Liver (tissue), 9 donors: ENCODE data around the gene ZNF354C. TPM values are rescaled to one million over a fixed set of nuclear protein-coding genes. Genes with fewer than 3 reads are reported as not detected.

ENCODE experiments used
- DNase-seq: peaks from one replicate; pipeline ENCODE4 v3.0.0-alpha.2; 2017; ENCODE audit warnings: low spot score
- H3K27ac ChIP-seq, 2 donors: one replicate each; pipeline ENCODE4 v1.7.0; 2013; ENCODE audit warnings: inconsistent platforms in 2 of 2, low read length in 2 of 2, control low read depth in 1 of 2, low read depth in 1 of 2, mild to moderate bottlenecking in 1 of 2
- H3K27me3 ChIP-seq, 4 donors: one replicate each; pipeline versions ENCODE4 v1.6.1 to v1.7.0; 2013; ENCODE audit warnings: low read length in 3 of 4, inconsistent platforms in 1 of 4, mild to moderate bottlenecking in 1 of 4, moderate library complexity in 1 of 4; ENCODE audit not compliant: control insufficient read depth in 4 of 4, insufficient read depth in 4 of 4
- H3K36me3 ChIP-seq, 4 donors: one replicate each; pipeline versions ENCODE4 v1.6.1 to v1.7.0; 2013; ENCODE audit warnings: low read length in 3 of 4, mild to moderate bottlenecking in 3 of 4, low read depth in 1 of 4, moderate library complexity in 1 of 4; ENCODE audit not compliant: control insufficient read depth in 4 of 4, insufficient read depth in 3 of 4
- H3K4me1 ChIP-seq, 4 donors: one replicate each; pipeline versions ENCODE4 v1.6.1 to v1.7.0; 2013; ENCODE audit warnings: low read length in 3 of 4, mild to moderate bottlenecking in 3 of 4, moderate library complexity in 1 of 4; ENCODE audit not compliant: control insufficient read depth in 4 of 4, insufficient read depth in 4 of 4
- H3K4me3 ChIP-seq, 3 donors: one replicate each; pipeline versions ENCODE4 v1.6.1 to v1.7.0; 2013; ENCODE audit warnings: low read length in 3 of 3, control low read depth in 1 of 3, low read depth in 1 of 3, mild to moderate bottlenecking in 1 of 3
- H3K9ac ChIP-seq, 2 donors: one replicate each; pipeline ENCODE4 v1.7.0; 2013; ENCODE audit warnings: low read length in 2 of 2, mild to moderate bottlenecking in 2 of 2, moderate library complexity in 2 of 2, control low read depth in 1 of 2, low read depth in 1 of 2
- H3K9me3 ChIP-seq, 4 donors: one replicate each; pipeline versions ENCODE4 v1.6.1 to v1.7.0; 2013; ENCODE audit warnings: low read length in 3 of 4; ENCODE audit not compliant: control insufficient read depth in 4 of 4
- ATF3 ChIP-seq: IDR thresholded peaks from 2 replicates; pipeline ENCODE4 v1.6.1; 2016; ENCODE audit warnings: antibody characterized with exemption
- CTCF ChIP-seq: fragments of 150-350 bp; IDR thresholded peaks from 2 replicates; pipeline ENCODE4 v1.5.1; 2017; ENCODE audit warnings: improper control_type of control experiment, low read depth, low read length; ENCODE audit not compliant: missing input control
- EGR1 ChIP-seq, 2 donors: IDR thresholded peaks; 2 replicates each; pipeline ENCODE4 v1.6.1; 2016 to 2018; ENCODE audit warnings: antibody characterized with exemption in 2 of 2, low read depth in 2 of 2
- FOXA1 ChIP-seq: IDR thresholded peaks from 2 replicates; pipeline ENCODE4 v1.6.1; 2016; ENCODE audit warnings: antibody characterized with exemption
- FOXA2 ChIP-seq: IDR thresholded peaks from 2 replicates; pipeline ENCODE4 v1.6.1; 2016; ENCODE audit warnings: antibody characterized with exemption
- GABPA ChIP-seq, 2 donors: IDR thresholded peaks in 1 of 2; conservative IDR thresholded peaks in 1 of 2; 2 replicates each; pipeline ENCODE4 v1.6.1; 2016; ENCODE audit warnings: antibody characterized with exemption in 2 of 2, mild to moderate bottlenecking in 1 of 2, moderate library complexity in 1 of 2
- HNF4A ChIP-seq, 2 donors: conservative IDR thresholded peaks; 2 replicates each; pipeline ENCODE4 v1.6.1; 2016; ENCODE audit warnings: antibody characterized with exemption in 2 of 2, mild to moderate bottlenecking in 2 of 2
- HNF4G ChIP-seq: IDR thresholded peaks from 2 replicates; pipeline ENCODE4 v1.6.1; 2016; ENCODE audit warnings: antibody characterized with exemption
- JUND ChIP-seq, 2 donors: IDR thresholded peaks; 2 replicates each; pipeline ENCODE4 v1.6.1; 2016; ENCODE audit warnings: antibody characterized with exemption in 2 of 2
- MAX ChIP-seq: IDR thresholded peaks from 2 replicates; pipeline ENCODE4 v1.6.1; 2016; ENCODE audit warnings: antibody characterized with exemption
- NR2F2 ChIP-seq: IDR thresholded peaks from 2 replicates; pipeline ENCODE4 v1.6.1; 2016; ENCODE audit warnings: antibody characterized with exemption
- RAD21 ChIP-seq, 2 donors: IDR thresholded peaks; 2 replicates each; pipeline ENCODE4 v1.6.1; 2016; ENCODE audit warnings: antibody characterized with exemption in 2 of 2, mild to moderate bottlenecking in 2 of 2
- REST ChIP-seq: IDR thresholded peaks from 2 replicates; pipeline ENCODE4 v1.6.1; 2016; ENCODE audit warnings: antibody characterized with exemption, mild to moderate bottlenecking
- RXRA ChIP-seq, 2 donors: IDR thresholded peaks; 2 replicates each; pipeline ENCODE4 v1.6.1; 2017 to 2018; ENCODE audit warnings: antibody characterized with exemption in 2 of 2, mild to moderate bottlenecking in 1 of 2
- SP1 ChIP-seq: IDR thresholded peaks from 2 replicates; pipeline ENCODE4 v1.6.1; 2018; ENCODE audit warnings: antibody characterized with exemption, mild to moderate bottlenecking
- TAF1 ChIP-seq: conservative IDR thresholded peaks from 2 replicates; pipeline ENCODE4 v1.6.1; 2016; ENCODE audit warnings: antibody characterized with exemption, mild to moderate bottlenecking
- YY1 ChIP-seq: IDR thresholded peaks from 2 replicates; pipeline ENCODE4 v1.6.1; 2016; ENCODE audit warnings: antibody characterized with exemption, mild to moderate bottlenecking
- ZBTB33 ChIP-seq: IDR thresholded peaks from 2 replicates; pipeline ENCODE4 v1.6.1; 2016; ENCODE audit warnings: antibody characterized with exemption
- WGBS: extraction: QIAGEN DNeasy Blood & Tissue Kit; methylation state at CpG from one replicate; pipeline ENCODE4 v1.1.7; 2013; 5-methylcytosine and 5-hydroxymethylcytosine counted together
- polyA plus RNA-seq, 2 donors: library from polyadenylated mRNA; stranded (reverse) in 1 of 2; unstranded in 1 of 2; fragments of 200-250 nt in 1 of 2; fragments of >200 nt in 1 of 2; fragmentation: Nextera tagmentation in 1 of 2; extraction: Ambion mirVana in 1 of 2; gene quantifications; one replicate each; pipeline versions ENCODE4 v1.2.1 to v1.2.3, GENCODE V29; 2013 to 2015
- total RNA-seq, 2 donors: library from RNA; depleted of rRNA; stranded (reverse); fragments of >200 nt; gene quantifications; one replicate each; pipeline ENCODE4 v1.2.3, GENCODE V29; 2014
- donor health status: healthy.
- donor health status: healthy.
- donor health status: healthy.
- donor health status: healthy.
- donor health status: healthy.

The ZNF354C gene
- total and polyA plus RNA-seq, 4 donors, result 0.49 to 2.8 (median 1.6) TPM

GRCh38 chr5:179115845-179116524 lies 55.8 kb downstream of the ZNF354C start:
- no peak overlapping the region for H3K27ac ChIP-seq
- H3K36me3 ChIP-seq, result no peaks in the 10 kb centered on the region
- H3K4me1 ChIP-seq, result peaks cover 0 to 2% (median 0%) of the 10 kb centered on the region in 4 donors
- DNase-seq, result peak; percentile 16
- TF ChIP-seq HNF4A (conservative IDR thresholded peaks at IDR 0.05) (no peak), ZBTB33 (no peak), NR2F2 (no peak), EGR1 (IDR thresholded peaks at IDR 0.05; ENCODE audit: low read depth in 2 of 2) (no peak), RAD21 (IDR thresholded peaks at IDR 0.05) (no peak), TAF1 (no peak), JUND (IDR thresholded peaks at IDR 0.05) (no peak), YY1 (no peak), RXRA (IDR thresholded peaks at IDR 0.05) (no peak)
- no peak overlapping the region for H3K9ac ChIP-seq
- 85% methylated on average over 9 of the region's 9 CpGs for WGBS
- peaks cover 18 to 44% (median 33%) of the 10 kb centered on the region in 4 donors for H3K9me3 ChIP-seq
- H3K27me3 ChIP-seq, result no peaks in the 10 kb centered on the region
- H3K4me3 ChIP-seq, result peak overlapping the region in 1 of 3 donors; percentile 28

- H3K4me1 ChIP-seq, result peaks cover 0 to 2% (median 0%) of the 10 kb centered on the region in 4 donors
- TF ChIP-seq ZBTB33, result no peak
- no peak for TF ChIP-seq ATF3
- TF ChIP-seq TAF1, result no peak
- TF ChIP-seq FOXA1, result no peak
- TF ChIP-seq HNF4G, result no peak
- no peak for TF ChIP-seq JUND (IDR thresholded peaks at IDR 0.05)
- no peak for TF ChIP-seq RAD21 (IDR thresholded peaks at IDR 0.05)
- no peak for TF ChIP-seq EGR1 (IDR thresholded peaks at IDR 0.05; ENCODE audit: low read depth in 2 of 2)
- no peak for TF ChIP-seq YY1
- TF ChIP-seq SP1, result no peak
- no peak for TF ChIP-seq NR2F2
- no peak for TF ChIP-seq RXRA (IDR thresholded peaks at IDR 0.05)
- TF ChIP-seq HNF4A (conservative IDR thresholded peaks at IDR 0.05), result no peak
- no peak for TF ChIP-seq REST
- TF ChIP-seq CTCF, result no peak
- no peak for TF ChIP-seq GABPA (IDR thresholded peaks at IDR 0.05 in 1 of 2, conservative IDR thresholded peaks at IDR 0.05 in 1 of 2)
- TF ChIP-seq FOXA2, result no peak
- no peak for TF ChIP-seq MAX
- no peak overlapping the region for H3K27ac ChIP-seq
- 87% methylated on average over 4 of the region's 4 CpGs for WGBS
- H3K9me3 ChIP-seq, result peaks cover 13 to 37% (median 18%) of the 10 kb centered on the region in 4 donors
- no peaks in the 10 kb centered on the region for H3K27me3 ChIP-seq
- H3K9ac ChIP-seq, result no peak overlapping the region
- H3K36me3 ChIP-seq, result no peaks in the 10 kb centered on the region
- DNase-seq, result no peak
- H3K4me3 ChIP-seq, result no peak overlapping the region
Observed at GRCh38 chr5:179118338-179118737, 58.2 kb downstream of the ZNF354C start.
